IMR-90 (cell line): ENCODE data around the gene HYAL1.

Source experiments
- CEBPB ChIP-seq: IDR thresholded peaks from 2 replicates; pipeline ENCODE4 v1.6.1; 2012; ENCODE audit warnings: low read depth, low read length, improper control_type of control experiment
- CHD1 ChIP-seq: IDR thresholded peaks from 2 replicates; pipeline ENCODE4 v1.6.1; 2012; ENCODE audit warnings: low read depth, low read length, improper control_type of control experiment
- CTCF ChIP-seq: conservative IDR thresholded peaks from 2 replicates; pipeline ENCODE4 v1.5.1; 2012; ENCODE audit warnings: mild to moderate bottlenecking, low read depth, low read length, improper control_type of control experiment
- ELK1 ChIP-seq: fragments of 150-350 bp; IDR thresholded peaks from 2 replicates; pipeline ENCODE4 v1.6.1; 2016; ENCODE audit warnings: low read depth, mild to moderate bottlenecking, low read length, moderate library complexity, borderline replicate concordance
- MAFK ChIP-seq: IDR thresholded peaks from 2 replicates; pipeline ENCODE4 v1.6.1; 2012; ENCODE audit warnings: low read depth, low read length, improper control_type of control experiment
- POLR2A ChIP-seq: IDR thresholded peaks from 2 replicates; pipeline ENCODE4 v1.6.1; 2012; ENCODE audit warnings: mild to moderate bottlenecking, low read depth, low read length
- RAD21 ChIP-seq: IDR thresholded peaks from 2 replicates; pipeline ENCODE4 v1.6.1; 2012; ENCODE audit warnings: low read length, improper control_type of control experiment
- RFX5 ChIP-seq: IDR thresholded peaks from 2 replicates; pipeline ENCODE4 v1.8.0; 2012; ENCODE audit warnings: low read depth, mild to moderate bottlenecking, low read length, moderate library complexity
- SMC3 ChIP-seq: fragments of 150-350 bp; IDR thresholded peaks from 2 replicates; pipeline ENCODE4 v1.6.1; 2016; ENCODE audit warnings: low read depth, mild to moderate bottlenecking, antibody characterized with exemption, low read length, moderate library complexity
- USF2 ChIP-seq: fragments of 150-350 bp; IDR thresholded peaks from 2 replicates; pipeline ENCODE4 v1.6.1; 2017; ENCODE audit warnings: mild to moderate bottlenecking, antibody characterized with exemption, low read length, low read depth

- TF ChIP-seq CTCF = no peak
- no peak for TF ChIP-seq RAD21
- TF ChIP-seq CEBPB = no peak
- TF ChIP-seq CHD1 = no peak
- TF ChIP-seq MAFK = no peak
- no peak for TF ChIP-seq USF2
- no peak for TF ChIP-seq ELK1
- no peak for TF ChIP-seq POLR2A
- no peak for TF ChIP-seq SMC3
- TF ChIP-seq RFX5 = no peak
Observed at GRCh38 chr3:50273689-50274065, 29.7 kb downstream of the HYAL1 start.
